Hepatocyte (in vitro differentiated cells): ENCODE data around the gene MN1. TPM values are rescaled to one million over a fixed set of nuclear protein-coding genes. Genes with fewer than 3 reads are reported as not detected.

Source experiments
- DNase-seq: peaks from one replicate; pipeline ENCODE4 v3.0.0-alpha.2; 2016; ENCODE audit warnings: low spot score
- H2AFZ ChIP-seq: fragments of 200-600 bp; sonication (generic); 2 replicates; pipeline ENCODE4 v1.6.0; 2016; ENCODE audit warnings: antibody characterized with exemption, mild to moderate bottlenecking
- H3K27ac ChIP-seq: fragments of 200-600 bp; sonication (generic); 2 replicates; pipeline ENCODE4 v1.5.1; 2016; ENCODE audit warnings: mild to moderate bottlenecking
- H3K27me3 ChIP-seq: fragments of 200-600 bp; sonication (generic); 2 replicates; pipeline ENCODE4 v1.6.1; 2016
- H3K36me3 ChIP-seq: fragments of 200-600 bp; sonication (generic); replicated peaks from 2 replicates; pipeline ENCODE4 v1.5.1; 2016; ENCODE audit warnings: low read depth; ENCODE audit not compliant: insufficient read depth
- H3K4me1 ChIP-seq: fragments of 200-600 bp; sonication (generic); 2 replicates; pipeline ENCODE4 v1.5.1; 2016; ENCODE audit warnings: mild to moderate bottlenecking, moderate library complexity; ENCODE audit not compliant: insufficient read depth
- H3K4me2 ChIP-seq: fragments of 200-600 bp; sonication (generic); 2 replicates; pipeline ENCODE4 v1.6.0; 2016
- H3K4me3 ChIP-seq: fragments of 200-600 bp; sonication (generic); 2 replicates; pipeline ENCODE4 v1.5.1; 2016; ENCODE audit warnings: mild to moderate bottlenecking
- H3K79me2 ChIP-seq: fragments of 200-600 bp; sonication (generic); 2 replicates; pipeline ENCODE4 v1.6.0; 2017; ENCODE audit warnings: mild to moderate bottlenecking
- H3K9me2 ChIP-seq: fragments of 200-600 bp; sonication (generic); replicated peaks from 2 replicates; pipeline ENCODE4 v1.6.0; 2017; ENCODE audit warnings: mild to moderate bottlenecking; ENCODE audit not compliant: insufficient read depth
- H3K9me3 ChIP-seq: fragments of 200-600 bp; sonication (generic); 2 replicates; pipeline ENCODE4 v1.5.1; 2016; ENCODE audit warnings: low read depth, mild to moderate bottlenecking
- H4K20me1 ChIP-seq: fragments of 200-600 bp; sonication (generic); 2 replicates; pipeline ENCODE4 v1.6.0; 2016; ENCODE audit warnings: mild to moderate bottlenecking; ENCODE audit not compliant: insufficient read depth, poor library complexity, severe bottlenecking
- CTCF ChIP-seq: fragments of 200-600 bp; sonication (generic); IDR thresholded peaks from 2 replicates; pipeline ENCODE4 v1.5.1; 2016; ENCODE audit warnings: antibody characterized with exemption, mild to moderate bottlenecking; ENCODE audit not compliant: poor library complexity
- EZH2 ChIP-seq: fragments of 200-600 bp; sonication (generic); IDR thresholded peaks from 2 replicates; pipeline ENCODE4 v1.6.1; 2016; ENCODE audit warnings: antibody characterized with exemption, mild to moderate bottlenecking, borderline replicate concordance
- EZH2phosphoT487 ChIP-seq: fragments of 200-600 bp; sonication (generic); IDR thresholded peaks from one replicate; pipeline ENCODE4 v1.6.1; 2018; ENCODE audit warnings: antibody characterized with exemption, mild to moderate bottlenecking, low read depth, moderate library complexity; ENCODE audit not compliant: unreplicated experiment, severe bottlenecking
- WGBS: methylation state at CpG from one replicate; pipeline ENCODE4 v1.1.6; 2016; ENCODE audit warnings: low lambda C conversion rate; ENCODE audit errors: missing lambda C conversion rate; 5-methylcytosine and 5-hydroxymethylcytosine counted together
- polyA plus RNA-seq: library from polyadenylated mRNA; unstranded; fragments of >200 nt; fragmentation: Nextera tagmentation; extraction: Ambion mirVana; gene quantifications from 2 replicates; pipeline ENCODE4 v1.2.1, GENCODE V29; 2016
- total RNA-seq: library from RNA; depleted of rRNA; stranded (reverse); fragments of >200 nt; gene quantifications from 2 replicates; pipeline ENCODE4 v1.2.3, GENCODE V29; 2014

The MN1 gene
- total and polyA plus RNA-seq, 2 experiments from 2014 or later: 2.3 to 4.4 TPM

- no peaks in the 10 kb centered on the region for H3K9me2 ChIP-seq
- no peaks in the 10 kb centered on the region for H4K20me1 ChIP-seq
- H2AFZ ChIP-seq: no peak overlapping the region
- TF ChIP-seq EZH2 (no peak), EZH2phosphoT487 (no peak), CTCF (no peak)
- no peaks in the 10 kb centered on the region for H3K4me1 ChIP-seq
- DNase-seq: no peak
- 73% methylated on average over 3 of the region's 3 CpGs for WGBS
- H3K27ac ChIP-seq: no peak overlapping the region
- H3K9me3 ChIP-seq: no peaks in the 10 kb centered on the region
- no peaks in the 10 kb centered on the region for H3K79me2 ChIP-seq
- no peak overlapping the region for H3K4me3 ChIP-seq
- no peak overlapping the region for H3K4me2 ChIP-seq
- no peaks in the 10 kb centered on the region for H3K27me3 ChIP-seq
- no peaks in the 10 kb centered on the region for H3K36me3 ChIP-seq
Observed at GRCh38 chr22:27711756-27712155, 89.8 kb downstream of the MN1 start.

DNA sequence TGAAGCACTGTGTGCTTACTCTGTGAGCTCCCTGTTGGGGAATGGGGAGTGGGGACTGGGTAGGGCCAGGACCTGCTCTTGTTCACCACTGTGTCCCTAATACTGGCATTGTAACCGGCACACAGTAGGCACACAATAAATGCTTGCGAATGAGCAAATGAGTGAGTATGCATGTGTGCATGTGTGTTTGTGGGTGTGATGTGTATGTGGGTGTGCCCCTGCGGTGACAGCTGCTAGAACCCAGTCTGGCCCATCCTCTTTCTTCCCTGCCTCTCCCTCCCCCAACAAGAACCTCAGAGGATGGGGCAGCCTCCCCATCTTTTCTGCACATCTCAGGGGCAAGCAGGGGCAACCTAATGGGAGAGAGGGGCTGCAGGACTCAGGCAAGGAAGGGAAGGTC is 90.5 kb downstream of the MN1 start:
- H3K4me3 ChIP-seq: no peak overlapping the region
- no peaks in the 10 kb centered on the region for H3K79me2 ChIP-seq
- H2AFZ ChIP-seq: no peak overlapping the region
- H3K4me1 ChIP-seq: no peaks in the 10 kb centered on the region
- no peaks in the 10 kb centered on the region for H4K20me1 ChIP-seq
- no peak overlapping the region for H3K4me2 ChIP-seq
- DNase-seq: no peak
- no peaks in the 10 kb centered on the region for H3K27me3 ChIP-seq
- H3K9me3 ChIP-seq: no peaks in the 10 kb centered on the region
- WGBS: 97% methylated on average over 3 of the region's 3 CpGs
- no peaks in the 10 kb centered on the region for H3K9me2 ChIP-seq
- no peak for TF ChIP-seq EZH2
- no peak for TF ChIP-seq EZH2phosphoT487
- TF ChIP-seq CTCF: no peak
- H3K27ac ChIP-seq: no peak overlapping the region
- no peaks in the 10 kb centered on the region for H3K36me3 ChIP-seq

- TF ChIP-seq CTCF: no peak
- no peak for TF ChIP-seq EZH2phosphoT487
- no peak for TF ChIP-seq EZH2
- Histone ChIP-seq H3K9me3 (no peaks in the 10 kb centered on the region), H3K27ac (no peak overlapping the region), H3K4me3 (no peak overlapping the region), H3K4me1 (no peaks in the 10 kb centered on the region), H3K36me3 (no peaks in the 10 kb centered on the region), H3K27me3 (no peaks in the 10 kb centered on the region), H2AFZ (no peak overlapping the region), H3K79me2 (no peaks in the 10 kb centered on the region), H3K9me2 (no peaks in the 10 kb centered on the region), H3K4me2 (no peak overlapping the region), H4K20me1 (no peaks in the 10 kb centered on the region)
- WGBS: 88% methylated on average over 8 of the region's 8 CpGs
- DNase-seq: no peak
Observed at GRCh38 chr22:27709919-27710675, 91.5 kb downstream of the MN1 start.
